Neural cell (in vitro differentiated cells): ENCODE results near the gene TRERF1. TPM values are rescaled to one million over a fixed set of nuclear protein-coding genes. Genes with fewer than 3 reads are reported as not detected.

Experiments used
- H2AFZ ChIP-seq: fragments of 200-600, 300-800 bp; sonication (generic), shearing (Covaris generic); 2 replicates; pipeline ENCODE4 v1.6.0; 2014; ENCODE audit warnings: low read depth, mild to moderate bottlenecking, antibody characterized with exemption, low read length, moderate library complexity
- H3F3A ChIP-seq: fragments of 200-600 bp; shearing (Covaris generic); 2 replicates; pipeline ENCODE4 v1.6.1; 2016; ENCODE audit warnings: mild to moderate bottlenecking, moderate library complexity, mixed read lengths, antibody characterized with exemption, low read length; ENCODE audit not compliant: insufficient read depth, poor library complexity, severe bottlenecking
- H3K27ac ChIP-seq: fragments of 200-600, 300-800 bp; sonication (generic), shearing (Covaris generic); 2 replicates; pipeline ENCODE4 v1.5.1; 2014; ENCODE audit warnings: mild to moderate bottlenecking, low read length, moderate library complexity
- H3K27me3 ChIP-seq: fragments of 300-800, 200-600 bp; sonication (generic), shearing (Covaris generic); 2 replicates; pipeline ENCODE4 v1.6.0; 2014; ENCODE audit warnings: mild to moderate bottlenecking, low read depth, low read length, moderate library complexity; ENCODE audit not compliant: insufficient read depth
- H3K36me3 ChIP-seq: fragments of 300-800, 200-600 bp; sonication (generic), shearing (Covaris generic); 2 replicates; pipeline ENCODE4 v1.5.1; 2014; ENCODE audit warnings: mild to moderate bottlenecking, antibody characterized with exemption, low read length, moderate library complexity; ENCODE audit not compliant: insufficient read depth
- H3K4me2 ChIP-seq: fragments of 300-800, 200-600 bp; sonication (generic), shearing (Covaris generic); 2 replicates; pipeline ENCODE4 v1.6.0; 2014; ENCODE audit warnings: mild to moderate bottlenecking, low read length
- H3K4me3 ChIP-seq: fragments of 300-800, 200-600 bp; sonication (generic), shearing (Covaris generic); 2 replicates; pipeline ENCODE4 v1.5.1; 2014; ENCODE audit warnings: mild to moderate bottlenecking, low read length, moderate library complexity
- H3K79me2 ChIP-seq: fragments of 200-600 bp; shearing (Covaris generic); replicated peaks from 2 replicates; pipeline ENCODE4 v1.6.0; 2014; ENCODE audit warnings: mild to moderate bottlenecking, low read length, moderate library complexity; ENCODE audit not compliant: insufficient read depth
- H3K9ac ChIP-seq: fragments of 300-800, 200-600 bp; sonication (generic), shearing (Covaris generic); 2 replicates; pipeline ENCODE4 v1.6.1; 2016; ENCODE audit warnings: mild to moderate bottlenecking, low read length, mixed read lengths
- H3K9me2 ChIP-seq: fragments of 200-600 bp; shearing (Covaris generic); 2 replicates; pipeline ENCODE4 v1.6.1; 2016; ENCODE audit warnings: mild to moderate bottlenecking, low read length, mixed read lengths; ENCODE audit not compliant: insufficient read depth
- H3K9me3 ChIP-seq: fragments of 200-600, 300-800 bp; sonication (generic), shearing (Covaris generic); 2 replicates; pipeline ENCODE4 v1.6.1; 2016; ENCODE audit warnings: mild to moderate bottlenecking, mixed run types, low read length, moderate library complexity, mixed read lengths
- H4K20me1 ChIP-seq: fragments of 200-600 bp; shearing (Covaris generic); 2 replicates; pipeline ENCODE4 v1.6.1; 2016; ENCODE audit warnings: mild to moderate bottlenecking, mixed run types; ENCODE audit not compliant: insufficient read depth
- EP300 ChIP-seq: fragments of 450-650 bp; conservative IDR thresholded peaks from 2 replicates; pipeline ENCODE4 v1.6.1; 2014; ENCODE audit warnings: antibody characterized with exemption, mild to moderate bottlenecking, moderate library complexity; ENCODE audit not compliant: poor library complexity, severe bottlenecking
- EZH2 ChIP-seq: fragments of 200-600, 300-800 bp; shearing (Covaris generic), sonication (generic); IDR thresholded peaks from 2 replicates; pipeline ENCODE4 v1.6.1; 2014; ENCODE audit warnings: antibody characterized with exemption, low read length, borderline replicate concordance, mild to moderate bottlenecking; ENCODE audit not compliant: insufficient read depth, poor library complexity, severe bottlenecking
- MXI1 ChIP-seq: fragments of 450-650 bp; conservative IDR thresholded peaks from 2 replicates; pipeline ENCODE4 v1.6.1; 2014; ENCODE audit warnings: antibody characterized with exemption, mild to moderate bottlenecking; ENCODE audit not compliant: poor library complexity, severe bottlenecking
- POLR2AphosphoS5 ChIP-seq: IDR thresholded peaks from 2 replicates; pipeline ENCODE4 v1.6.1; 2012
- RAD21 ChIP-seq: fragments of 450-650 bp; conservative IDR thresholded peaks from 2 replicates; pipeline ENCODE4 v1.6.1; 2014; ENCODE audit warnings: antibody characterized with exemption, mild to moderate bottlenecking, moderate library complexity
- SMC3 ChIP-seq: fragments of 450-650 bp; conservative IDR thresholded peaks from 2 replicates; pipeline ENCODE4 v1.6.1; 2014; ENCODE audit warnings: antibody characterized with exemption, mild to moderate bottlenecking, moderate library complexity; ENCODE audit not compliant: poor library complexity
- TAF1 ChIP-seq: IDR thresholded peaks from 2 replicates; pipeline ENCODE4 v1.6.1; 2012; ENCODE audit warnings: low read depth
- polyA plus RNA-seq: library from polyadenylated mRNA; depleted of rRNA; stranded (reverse); fragments of >200 nt; gene quantifications from 2 replicates; pipeline ENCODE4 v1.2.3, GENCODE V29; 2014
- TF ChIP-seq, protein P1 (sequence below): fragments of 450-650 bp; IDR thresholded peaks from 2 replicates; pipeline ENCODE4 v1.5.1; 2014; ENCODE audit warnings: antibody characterized with exemption, mild to moderate bottlenecking, moderate library complexity; ENCODE audit not compliant: poor library complexity, severe bottlenecking
- TF ChIP-seq, protein P2 (sequence below): IDR thresholded peaks from 2 replicates; pipeline ENCODE4 v1.6.1; 2012; ENCODE audit warnings: borderline replicate concordance

Gene TRERF1
- polyA plus RNA-seq, 1 donor from 2014 or later: 4.5 TPM

DNA sequence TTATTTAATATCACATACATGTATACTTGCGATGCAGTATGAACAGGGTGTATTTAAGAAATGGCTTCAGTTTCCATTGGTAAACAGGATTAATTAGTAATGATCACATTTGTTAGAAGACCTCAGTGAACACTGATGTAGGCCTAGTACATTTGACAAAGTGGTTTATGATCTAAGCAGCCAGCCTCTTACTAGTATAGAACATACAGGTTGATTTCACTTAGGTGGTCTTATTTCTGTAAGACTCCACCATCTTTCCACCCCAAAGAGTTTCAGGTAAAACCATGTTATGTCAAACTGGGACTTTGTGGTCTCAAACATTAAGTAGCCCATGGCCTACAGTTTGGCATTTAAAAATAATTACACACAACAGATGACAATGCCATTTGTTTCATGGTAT lies 213.9 kb downstream of the TRERF1 start:
- H3K9me3 ChIP-seq: no peaks in the 10 kb centered on the region
- no peak overlapping the region for H3K4me3 ChIP-seq
- H3K36me3 ChIP-seq: peaks cover 3% of the 10 kb centered on the region
- H2AFZ ChIP-seq: no peak overlapping the region
- no peak for TF ChIP-seq RAD21
- TF ChIP-seq, protein P1, sequence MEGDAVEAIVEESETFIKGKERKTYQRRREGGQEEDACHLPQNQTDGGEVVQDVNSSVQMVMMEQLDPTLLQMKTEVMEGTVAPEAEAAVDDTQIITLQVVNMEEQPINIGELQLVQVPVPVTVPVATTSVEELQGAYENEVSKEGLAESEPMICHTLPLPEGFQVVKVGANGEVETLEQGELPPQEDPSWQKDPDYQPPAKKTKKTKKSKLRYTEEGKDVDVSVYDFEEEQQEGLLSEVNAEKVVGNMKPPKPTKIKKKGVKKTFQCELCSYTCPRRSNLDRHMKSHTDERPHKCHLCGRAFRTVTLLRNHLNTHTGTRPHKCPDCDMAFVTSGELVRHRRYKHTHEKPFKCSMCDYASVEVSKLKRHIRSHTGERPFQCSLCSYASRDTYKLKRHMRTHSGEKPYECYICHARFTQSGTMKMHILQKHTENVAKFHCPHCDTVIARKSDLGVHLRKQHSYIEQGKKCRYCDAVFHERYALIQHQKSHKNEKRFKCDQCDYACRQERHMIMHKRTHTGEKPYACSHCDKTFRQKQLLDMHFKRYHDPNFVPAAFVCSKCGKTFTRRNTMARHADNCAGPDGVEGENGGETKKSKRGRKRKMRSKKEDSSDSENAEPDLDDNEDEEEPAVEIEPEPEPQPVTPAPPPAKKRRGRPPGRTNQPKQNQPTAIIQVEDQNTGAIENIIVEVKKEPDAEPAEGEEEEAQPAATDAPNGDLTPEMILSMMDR: no peak
- no peak for TF ChIP-seq EZH2
- TF ChIP-seq TAF1: no peak
- no peak for TF ChIP-seq MXI1
- no peak for TF ChIP-seq SMC3
- no peak for TF ChIP-seq EP300
- H3K79me2 ChIP-seq: no peaks in the 10 kb centered on the region
- H3K9ac ChIP-seq: no peak overlapping the region
- H3K4me2 ChIP-seq: no peak overlapping the region
- H3K27me3 ChIP-seq: no peaks in the 10 kb centered on the region
- no peaks in the 10 kb centered on the region for H3F3A ChIP-seq
- no peak overlapping the region for H3K27ac ChIP-seq
- no peaks in the 10 kb centered on the region for H3K9me2 ChIP-seq
- no peaks in the 10 kb centered on the region for H4K20me1 ChIP-seq

DNA sequence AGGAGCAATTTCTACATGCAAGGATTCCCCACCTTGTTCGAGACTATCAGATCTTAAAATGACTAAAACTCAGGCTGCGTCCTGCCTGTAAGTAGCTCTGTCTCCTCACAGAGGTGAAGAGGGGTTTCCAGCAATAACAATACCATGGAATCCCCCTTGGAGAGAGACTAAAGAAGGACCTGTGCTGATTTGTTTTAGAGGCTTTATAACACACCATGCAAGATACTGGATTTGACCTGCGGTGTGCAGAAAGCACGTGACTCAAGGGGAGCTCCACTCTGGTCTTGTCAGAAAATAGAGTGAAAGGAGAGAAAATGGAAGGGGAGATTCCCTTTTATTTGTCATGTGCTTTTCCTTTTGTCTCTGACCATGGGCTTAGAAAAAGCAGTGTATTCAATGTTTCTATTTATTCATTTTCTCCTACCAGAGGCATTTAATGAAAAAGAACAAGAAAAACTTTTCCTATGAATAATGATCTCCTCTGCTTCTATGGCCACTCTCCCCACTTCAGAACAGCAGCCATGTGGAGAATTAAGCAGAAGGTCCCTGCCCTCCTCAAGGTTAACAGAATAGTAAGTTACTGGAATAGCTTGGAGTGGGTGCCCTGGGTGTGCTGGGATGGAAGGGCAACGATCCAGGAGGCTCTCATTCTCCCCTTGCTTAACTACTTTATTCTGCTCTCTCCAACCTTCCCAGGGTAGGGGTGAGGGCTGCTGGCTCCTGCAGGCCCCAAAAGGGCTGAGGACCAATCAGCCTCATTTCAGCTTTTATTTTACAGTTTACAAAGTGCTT lies 214.8 kb downstream of the TRERF1 start:
- Histone ChIP-seq H3K27me3 (no peaks in the 10 kb centered on the region), H3K9ac (no peak overlapping the region), H3K4me2 (no peak overlapping the region), H4K20me1 (no peaks in the 10 kb centered on the region), H3K9me3 (no peaks in the 10 kb centered on the region), H3K79me2 (no peaks in the 10 kb centered on the region), H3K27ac (no peak overlapping the region), H3F3A (no peaks in the 10 kb centered on the region), H3K9me2 (no peaks in the 10 kb centered on the region), H3K4me3 (no peak overlapping the region), H2AFZ (no peak overlapping the region), H3K36me3 (peaks cover 10% of the 10 kb centered on the region)
- TF ChIP-seq RAD21: no peak
- TF ChIP-seq TAF1: no peak
- TF ChIP-seq EP300: no peak

DNA sequence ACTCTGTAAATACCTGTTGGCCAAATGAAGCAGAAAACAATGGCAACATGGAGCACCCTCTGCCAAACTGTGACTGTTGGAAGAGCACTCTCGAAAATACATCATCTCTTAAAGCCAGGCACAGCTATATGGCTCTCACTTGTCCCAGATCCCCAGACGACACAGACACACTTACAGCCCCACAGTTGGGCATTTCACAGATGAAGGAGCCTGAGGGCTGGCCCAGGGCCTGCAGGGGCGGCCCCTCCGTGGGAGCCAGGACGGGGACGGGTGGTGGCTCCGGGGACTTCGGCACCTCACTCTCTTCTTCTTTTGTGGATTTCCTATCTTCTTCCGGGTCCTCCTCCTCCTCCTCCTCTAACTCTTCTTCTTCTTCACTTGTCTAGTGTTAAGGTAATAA lies 215.7 kb downstream of the TRERF1 start:
- H3K79me2 ChIP-seq: no peaks in the 10 kb centered on the region
- no peak overlapping the region for H2AFZ ChIP-seq
- H3K4me2 ChIP-seq: no peak overlapping the region
- H3K27ac ChIP-seq: no peak overlapping the region
- H3K9ac ChIP-seq: no peak overlapping the region
- H3K9me2 ChIP-seq: no peaks in the 10 kb centered on the region
- H3K9me3 ChIP-seq: no peaks in the 10 kb centered on the region
- no peaks in the 10 kb centered on the region for H4K20me1 ChIP-seq
- no peak for TF ChIP-seq EP300
- TF ChIP-seq MXI1: no peak
- TF ChIP-seq SMC3: no peak
- no peaks in the 10 kb centered on the region for H3F3A ChIP-seq
- H3K4me3 ChIP-seq: no peak overlapping the region
- peaks cover 10% of the 10 kb centered on the region for H3K36me3 ChIP-seq
- H3K27me3 ChIP-seq: no peaks in the 10 kb centered on the region

DNA sequence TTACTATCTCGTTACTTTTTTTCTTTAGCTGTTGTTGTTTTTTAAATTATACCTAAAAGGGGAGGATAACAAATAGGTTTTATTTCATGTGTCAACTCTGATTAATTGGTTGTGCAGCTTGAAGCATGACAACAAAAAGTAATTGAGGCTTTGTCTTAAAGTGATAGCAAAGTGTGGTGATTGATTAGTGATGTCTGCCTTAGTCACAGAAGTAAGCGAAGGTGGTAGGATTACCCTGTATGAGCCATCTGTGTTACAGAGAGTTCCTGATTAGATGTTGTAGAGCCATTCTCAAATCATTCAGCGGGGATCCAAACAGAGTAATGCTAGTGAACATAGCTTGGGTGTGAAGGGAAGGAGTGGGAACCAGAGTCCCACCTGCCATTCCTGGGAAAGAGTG lies 219.7 kb downstream of the TRERF1 start:
- no peak overlapping the region for H3K27ac ChIP-seq
- no peak overlapping the region for H3K9ac ChIP-seq
- H3K27me3 ChIP-seq: no peaks in the 10 kb centered on the region
- TF ChIP-seq, protein P2, sequence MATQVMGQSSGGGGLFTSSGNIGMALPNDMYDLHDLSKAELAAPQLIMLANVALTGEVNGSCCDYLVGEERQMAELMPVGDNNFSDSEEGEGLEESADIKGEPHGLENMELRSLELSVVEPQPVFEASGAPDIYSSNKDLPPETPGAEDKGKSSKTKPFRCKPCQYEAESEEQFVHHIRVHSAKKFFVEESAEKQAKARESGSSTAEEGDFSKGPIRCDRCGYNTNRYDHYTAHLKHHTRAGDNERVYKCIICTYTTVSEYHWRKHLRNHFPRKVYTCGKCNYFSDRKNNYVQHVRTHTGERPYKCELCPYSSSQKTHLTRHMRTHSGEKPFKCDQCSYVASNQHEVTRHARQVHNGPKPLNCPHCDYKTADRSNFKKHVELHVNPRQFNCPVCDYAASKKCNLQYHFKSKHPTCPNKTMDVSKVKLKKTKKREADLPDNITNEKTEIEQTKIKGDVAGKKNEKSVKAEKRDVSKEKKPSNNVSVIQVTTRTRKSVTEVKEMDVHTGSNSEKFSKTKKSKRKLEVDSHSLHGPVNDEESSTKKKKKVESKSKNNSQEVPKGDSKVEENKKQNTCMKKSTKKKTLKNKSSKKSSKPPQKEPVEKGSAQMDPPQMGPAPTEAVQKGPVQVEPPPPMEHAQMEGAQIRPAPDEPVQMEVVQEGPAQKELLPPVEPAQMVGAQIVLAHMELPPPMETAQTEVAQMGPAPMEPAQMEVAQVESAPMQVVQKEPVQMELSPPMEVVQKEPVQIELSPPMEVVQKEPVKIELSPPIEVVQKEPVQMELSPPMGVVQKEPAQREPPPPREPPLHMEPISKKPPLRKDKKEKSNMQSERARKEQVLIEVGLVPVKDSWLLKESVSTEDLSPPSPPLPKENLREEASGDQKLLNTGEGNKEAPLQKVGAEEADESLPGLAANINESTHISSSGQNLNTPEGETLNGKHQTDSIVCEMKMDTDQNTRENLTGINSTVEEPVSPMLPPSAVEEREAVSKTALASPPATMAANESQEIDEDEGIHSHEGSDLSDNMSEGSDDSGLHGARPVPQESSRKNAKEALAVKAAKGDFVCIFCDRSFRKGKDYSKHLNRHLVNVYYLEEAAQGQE: no peak
- TF ChIP-seq, protein P1: no peak
- TF ChIP-seq POLR2AphosphoS5 (no peak), EZH2 (no peak), SMC3 (no peak), TAF1 (no peak), RAD21 (no peak), MXI1 (no peak), EP300 (no peak)
- peaks cover 7% of the 10 kb centered on the region for H3K36me3 ChIP-seq
- H2AFZ ChIP-seq: no peak overlapping the region
- no peak overlapping the region for H3K4me3 ChIP-seq
- H3K79me2 ChIP-seq: no peaks in the 10 kb centered on the region
- no peak overlapping the region for H3K4me2 ChIP-seq
- no peaks in the 10 kb centered on the region for H3K9me3 ChIP-seq
- H3F3A ChIP-seq: no peaks in the 10 kb centered on the region
- H3K9me2 ChIP-seq: no peaks in the 10 kb centered on the region
- H4K20me1 ChIP-seq: no peaks in the 10 kb centered on the region
